Lower leg skin (tissue), 4 donors: Measurements from ENCODE around the gene SMPX. TPM values are rescaled to one million over a fixed set of nuclear protein-coding genes. Genes with fewer than 3 reads are reported as not detected.

Experiments
- DNase-seq, 2 donors: peaks; one replicate each; pipeline ENCODE4 v3.0.0-alpha.2; 2019; ENCODE audit warnings: low spot score in 2 of 2
- H3K4me3 ChIP-seq: fragments of 200-600 bp; sonication (generic); 2 replicates; pipeline ENCODE4 v1.5.1; 2017; ENCODE audit warnings: mild to moderate bottlenecking, low read depth; ENCODE audit not compliant: poor library complexity, severe bottlenecking
- CTCF ChIP-seq, 3 donors: fragments of 450-650 bp; IDR thresholded peaks; one replicate each; pipeline ENCODE4 v1.5.1; 2016; ENCODE audit warnings: antibody characterized with exemption in 3 of 3, mild to moderate bottlenecking in 3 of 3, moderate library complexity in 2 of 3
- POLR2A ChIP-seq, 2 donors: fragments of 450-650 bp; IDR thresholded peaks; one replicate each; pipeline ENCODE4 v1.6.1; 2016 to 2017; ENCODE audit warnings: antibody characterized with exemption in 2 of 2, mild to moderate bottlenecking in 1 of 2, moderate library complexity in 1 of 2
- WGBS, 2 donors: methylation state at CpG; one replicate each; pipeline ENCODE4 v1.1.5; 2018; 5-methylcytosine and 5-hydroxymethylcytosine counted together
- intact Hi-C: fragments of 100-400 bp; cut with DNase I; formaldehyde crosslinking; loops from one replicate; pipeline ENCODE4 v1.15.0; 2023; ENCODE audit warnings: low total_unique reads
- total RNA-seq, 4 donors: library from RNA; depleted of rRNA; stranded (reverse); fragments of >200 nt; gene quantifications; one replicate each; pipeline ENCODE4 v1.1.0, GENCODE V29; 2016

Gene SMPX
- total RNA-seq, 4 donors from 2014 or later: not detected

- intact Hi-C loops: no loop called here
- TF ChIP-seq CTCF (IDR thresholded peaks at IDR 0.05) (no peak), POLR2A (IDR thresholded peaks at IDR 0.05) (no peak)
- no peak for DNase-seq
- no peak overlapping the region for H3K4me3 ChIP-seq
- WGBS, 2 donors: 67 to 74% methylated on average over 6 of the region's 6 CpGs
Measured at GRCh38 chrX:21725916-21726315, 32.0 kb downstream of the SMPX start.

- no peak for DNase-seq
- 14 to 27% methylated on average over 2 of the region's 2 CpGs for WGBS, 2 donors
Measured at GRCh38 chrX:21725496-21725895, 32.4 kb downstream of the SMPX start.

DNA sequence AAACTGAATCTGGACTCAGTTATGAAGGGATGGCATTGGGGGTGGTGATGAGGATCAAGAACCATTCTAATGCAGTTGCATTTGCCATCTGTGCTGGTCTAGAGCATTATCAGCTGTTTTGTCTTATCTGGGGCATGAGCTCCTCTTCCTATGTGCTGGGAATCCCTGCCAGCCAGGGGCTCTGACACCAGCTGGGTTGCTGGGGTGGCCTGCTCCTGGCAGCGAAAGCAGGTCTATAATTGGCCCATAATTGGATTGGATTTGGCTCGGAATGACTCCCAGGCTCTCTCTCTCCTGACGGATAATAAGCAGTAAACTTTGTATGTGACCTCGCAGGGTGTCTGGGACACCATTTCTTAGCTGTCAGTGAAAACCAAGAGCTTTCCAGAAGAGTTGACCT, 34.1 kb downstream of the SMPX start:
- WGBS, 2 donors: 68 to 87% methylated on average over 3 to 4 of the region's 4 CpGs

More at GRCh38 chrX:21725496-21725895, 32.4 kb downstream of the SMPX start:
- TF ChIP-seq CTCF (IDR thresholded peaks at IDR 0.05) (no peak), POLR2A (IDR thresholded peaks at IDR 0.05) (no peak)
- no peak overlapping the region for H3K4me3 ChIP-seq
- intact Hi-C loops: no loop called here

DNA sequence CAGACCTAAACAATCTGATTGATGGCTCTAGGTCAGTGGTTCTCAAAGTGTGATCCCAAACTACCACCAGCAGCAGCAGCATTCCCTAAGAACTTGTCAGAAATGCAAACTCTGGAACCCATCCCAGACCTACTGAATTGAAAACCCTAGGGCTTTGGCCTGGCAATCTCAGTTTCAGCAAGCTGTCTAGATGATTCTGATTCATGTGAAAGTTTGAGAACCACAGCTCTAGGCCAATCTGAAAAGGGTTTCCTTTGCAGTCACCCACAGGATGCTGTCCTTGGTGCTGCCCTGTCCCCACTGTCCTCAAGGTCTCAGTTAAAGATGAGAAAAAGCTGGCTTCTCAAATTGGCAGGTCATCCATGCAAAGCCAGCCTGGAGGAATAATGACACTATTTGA, 34.8 kb downstream of the SMPX start:
- no peak overlapping the region for H3K4me3 ChIP-seq
- intact Hi-C loops: no loop called here
- DNase-seq: no peak
- no peak for TF ChIP-seq POLR2A (IDR thresholded peaks at IDR 0.05)
- TF ChIP-seq CTCF (IDR thresholded peaks at IDR 0.05): no peak

More for the DNA sequence above, 34.1 kb downstream of the SMPX start:
- H3K4me3 ChIP-seq: no peak overlapping the region
- DNase-seq: no peak
- no peak for TF ChIP-seq CTCF (IDR thresholded peaks at IDR 0.05)
- TF ChIP-seq POLR2A (IDR thresholded peaks at IDR 0.05): no peak
- intact Hi-C loops: no loop called here

DNA sequence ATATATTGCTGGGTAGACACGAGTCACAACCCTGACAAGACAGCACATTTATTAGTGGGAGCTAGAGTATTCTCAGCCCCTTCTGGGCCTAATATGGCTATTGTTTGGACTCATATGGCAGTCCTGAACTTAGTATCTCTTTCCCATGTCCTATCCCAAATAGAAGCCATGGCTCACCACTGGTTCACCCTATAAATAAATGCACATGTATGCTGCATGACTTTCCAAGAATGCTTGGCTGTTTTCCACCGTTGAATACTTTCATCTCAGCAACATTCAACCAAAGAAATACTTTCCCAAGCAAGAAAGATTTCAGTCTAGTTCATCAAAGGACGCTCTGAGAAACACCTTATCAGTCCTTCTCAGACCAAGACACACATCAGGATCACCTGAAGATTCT, 36.7 kb downstream of the SMPX start:
- no peak for DNase-seq
- WGBS, 2 donors: 56 to 74% methylated on average over 3 of the region's 3 CpGs
- TF ChIP-seq POLR2A (IDR thresholded peaks at IDR 0.05) (no peak), CTCF (IDR thresholded peaks at IDR 0.05) (no peak)
- intact Hi-C loops: no loop called here
- no peak overlapping the region for H3K4me3 ChIP-seq

GRCh38 chrX:21718575-21718974, 39.3 kb downstream of the SMPX start:
- no peak for DNase-seq
- 77 to 82% methylated on average over 5 of the region's 5 CpGs for WGBS, 2 donors
- H3K4me3 ChIP-seq: no peak overlapping the region
- intact Hi-C loops: no loop called here
- TF ChIP-seq CTCF (IDR thresholded peaks at IDR 0.05): no peak
- no peak for TF ChIP-seq POLR2A (IDR thresholded peaks at IDR 0.05)
